RPMI8226 (cell line): ENCODE measurements around the gene NMD3.
"Not testable (repeated sequence)": the region's sequence is repeated elsewhere in the genome, so short reads cannot be mapped to it uniquely, and the experiment has no call there.

Experiments used
- DNase-seq: peaks from one replicate; pipeline ENCODE4 v3.0.0-alpha.2; 2015

NMD3 gene

GRCh38 chr3:161233557-161233956 is 12.4 kb downstream of the NMD3 start:
- no peak for DNase-seq

- no peak for DNase-seq
Observed at GRCh38 chr3:161236240-161236639, 15.1 kb downstream of the NMD3 start.

DNA sequence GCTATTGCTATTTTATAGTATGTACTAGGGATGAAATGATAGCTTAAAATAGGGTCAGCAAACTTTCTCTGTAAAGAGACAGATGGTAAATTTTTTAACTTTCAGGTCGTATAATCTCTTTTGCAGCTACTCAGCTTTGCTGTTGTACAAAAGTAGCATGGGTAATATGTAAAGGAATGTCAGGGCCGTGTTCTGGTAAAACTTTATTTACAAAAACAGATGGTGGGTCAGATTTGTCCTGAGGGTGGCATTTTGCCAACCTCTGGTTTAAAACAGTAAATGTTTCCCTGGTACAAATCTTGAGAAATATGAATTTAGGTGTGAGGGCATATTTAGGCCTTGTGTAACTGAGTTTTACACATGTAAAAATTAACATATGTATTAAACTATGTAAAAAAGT is 18.6 kb downstream of the NMD3 start:
- DNase-seq: no peak

GRCh38 chr3:161244538-161244937 is 23.4 kb downstream of the NMD3 start:
- DNase-seq: no peak

DNA sequence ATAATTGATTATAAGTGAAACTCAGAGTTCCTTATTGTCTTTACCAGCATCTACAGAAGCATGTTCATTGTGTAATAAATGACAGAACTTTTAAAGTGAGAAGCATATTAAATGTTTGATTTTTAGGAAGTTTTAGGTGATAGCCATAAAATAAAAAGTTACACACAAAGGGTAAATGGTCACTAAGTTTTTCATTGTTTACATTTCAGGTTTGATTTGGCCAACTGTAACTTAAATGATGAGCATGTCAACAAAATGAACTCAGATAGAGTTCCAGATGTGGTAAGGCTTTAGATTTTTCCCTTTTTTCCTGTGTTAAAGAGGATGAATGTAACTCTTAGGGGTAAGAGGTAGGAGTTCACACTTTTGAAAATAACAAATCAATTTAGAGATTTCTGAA is 25.9 kb downstream of the NMD3 start:
- no peak for DNase-seq

- DNase-seq: no peak
Observed at GRCh38 chr3:161250116-161250515, 29.0 kb downstream of the NMD3 start.

- DNase-seq: no peak
Observed at GRCh38 chr3:161251716-161252115, 30.6 kb downstream of the NMD3 start.

GRCh38 chr3:161252143-161252542 is 31.0 kb downstream of the NMD3 start:
- DNase-seq: no peak

DNA sequence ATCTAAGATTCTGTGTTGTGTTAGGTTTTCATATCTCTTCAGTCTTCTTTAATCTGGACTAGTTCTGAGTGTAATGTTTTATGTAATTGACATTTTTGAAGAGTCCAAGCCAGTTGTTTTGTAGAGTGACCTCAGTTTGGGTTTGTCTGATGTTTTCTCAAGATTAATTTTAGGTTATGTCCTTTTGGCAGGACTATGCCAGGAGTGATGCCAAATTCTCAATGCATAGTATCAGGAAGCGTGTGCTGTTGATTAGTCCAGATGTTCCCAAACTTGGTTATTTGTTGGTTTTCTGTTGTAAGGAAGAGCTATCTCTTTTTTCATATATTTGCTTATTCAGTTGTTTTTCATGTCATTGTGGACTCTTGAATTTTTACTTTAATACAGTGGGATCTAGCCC is 32.6 kb downstream of the NMD3 start:
- DNase-seq: no peak

GRCh38 chr3:161254861-161255260 is 33.8 kb downstream of the NMD3 start:
- no peak for DNase-seq

GRCh38 chr3:161263057-161263456 is 41.9 kb downstream of the NMD3 start:
- no peak for DNase-seq

GRCh38 chr3:161264852-161265251 is 43.7 kb downstream of the NMD3 start:
- DNase-seq: no peak

DNA sequence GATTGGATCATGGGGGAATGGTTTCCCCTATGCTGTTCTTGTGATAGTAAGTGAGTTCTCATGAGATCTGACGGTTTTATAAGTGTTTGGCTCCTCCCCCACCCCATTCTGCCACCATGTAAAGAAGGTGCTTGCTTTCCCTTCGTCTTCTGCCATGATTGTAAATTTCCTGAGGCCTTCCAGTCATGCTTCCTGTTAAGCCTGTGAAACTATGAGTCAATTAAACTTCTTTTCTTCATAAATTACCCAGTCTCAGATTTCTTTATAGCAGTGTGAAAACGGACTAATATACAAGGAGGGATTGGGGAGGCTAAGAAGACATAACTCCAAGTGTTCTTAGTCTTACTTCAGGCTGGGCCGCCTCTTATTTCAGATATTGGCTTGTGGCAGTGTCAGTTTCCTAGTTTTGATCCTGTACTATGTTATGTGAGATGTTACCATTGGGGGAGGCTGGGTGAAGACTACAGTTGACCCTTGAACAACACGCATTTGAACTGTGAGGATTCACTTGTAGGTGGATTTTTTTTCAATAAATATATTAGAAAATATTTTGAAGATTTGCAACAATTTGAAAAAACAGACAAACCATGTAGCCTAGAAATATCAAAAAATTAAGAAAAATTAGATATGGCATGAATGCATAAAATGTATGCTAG is 44.9 kb downstream of the NMD3 start:
- DNase-seq: no peak

GRCh38 chr3:161266731-161267150 is 45.6 kb downstream of the NMD3 start:
- DNase-seq: no peak

- DNase-seq: no peak
Observed at GRCh38 chr3:161267646-161268045, 46.5 kb downstream of the NMD3 start.

GRCh38 chr3:161268601-161269000 is 47.5 kb downstream of the NMD3 start:
- no peak for DNase-seq

DNA sequence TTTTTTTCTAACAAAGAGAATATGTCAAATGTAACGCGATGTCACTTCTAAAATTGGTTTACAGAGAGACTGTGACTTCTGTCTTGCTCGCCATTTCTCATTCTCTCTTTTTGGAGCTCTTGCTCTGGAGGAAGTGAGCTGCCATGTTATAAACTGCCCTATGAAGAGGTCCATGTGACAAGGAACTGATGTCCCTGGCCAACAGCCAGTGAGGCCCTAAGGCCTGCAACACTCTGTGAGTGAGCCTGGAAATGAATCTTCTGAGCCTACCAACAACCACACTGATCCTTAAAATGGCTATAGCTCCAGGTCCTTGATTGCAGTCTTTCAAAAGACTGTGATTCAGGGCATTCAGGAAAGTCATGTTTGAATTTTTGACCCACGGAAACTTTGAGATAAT is 49.9 kb downstream of the NMD3 start:
- DNase-seq: no peak

DNA sequence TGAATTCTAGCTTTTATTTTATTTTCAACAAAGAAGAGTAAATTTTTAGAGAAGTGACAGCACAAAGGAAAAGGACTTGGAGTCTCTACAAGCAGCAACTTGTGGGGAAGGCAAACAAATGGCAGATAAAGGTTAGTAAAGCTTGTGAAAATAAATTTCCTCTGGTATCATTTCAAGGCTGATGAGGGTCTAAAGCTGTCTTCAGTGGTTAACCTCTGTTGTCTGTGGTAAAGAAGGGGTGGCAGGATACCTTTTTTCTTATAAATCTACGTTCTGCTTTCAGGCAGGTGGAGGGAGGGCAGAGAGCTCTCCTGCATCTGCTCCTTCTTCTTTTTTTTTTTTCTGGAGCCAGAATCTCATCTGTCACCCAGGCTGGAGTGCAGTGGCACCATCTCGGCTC is 50.5 kb downstream of the NMD3 start:
- DNase-seq: no peak

DNA sequence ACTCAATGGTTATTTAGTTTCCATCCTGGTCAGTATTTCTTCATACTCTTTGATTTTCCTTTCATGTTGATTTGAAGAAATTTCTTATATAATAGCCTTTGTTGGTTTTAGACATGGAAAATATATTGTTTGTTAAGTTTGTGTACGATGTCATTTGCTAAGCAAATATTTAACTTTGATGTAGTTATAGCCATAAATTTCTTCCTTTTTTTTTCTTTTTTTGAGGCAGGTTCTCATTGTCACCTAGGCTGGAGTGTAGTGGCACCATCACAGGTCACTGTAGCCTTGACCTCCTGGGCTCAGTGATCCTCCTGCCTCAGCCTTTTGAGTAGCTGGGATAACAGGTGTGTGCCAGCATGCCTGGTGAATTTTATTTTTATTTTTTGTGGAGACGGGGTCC is 51.4 kb downstream of the NMD3 start:
- DNase-seq: no peak

DNA sequence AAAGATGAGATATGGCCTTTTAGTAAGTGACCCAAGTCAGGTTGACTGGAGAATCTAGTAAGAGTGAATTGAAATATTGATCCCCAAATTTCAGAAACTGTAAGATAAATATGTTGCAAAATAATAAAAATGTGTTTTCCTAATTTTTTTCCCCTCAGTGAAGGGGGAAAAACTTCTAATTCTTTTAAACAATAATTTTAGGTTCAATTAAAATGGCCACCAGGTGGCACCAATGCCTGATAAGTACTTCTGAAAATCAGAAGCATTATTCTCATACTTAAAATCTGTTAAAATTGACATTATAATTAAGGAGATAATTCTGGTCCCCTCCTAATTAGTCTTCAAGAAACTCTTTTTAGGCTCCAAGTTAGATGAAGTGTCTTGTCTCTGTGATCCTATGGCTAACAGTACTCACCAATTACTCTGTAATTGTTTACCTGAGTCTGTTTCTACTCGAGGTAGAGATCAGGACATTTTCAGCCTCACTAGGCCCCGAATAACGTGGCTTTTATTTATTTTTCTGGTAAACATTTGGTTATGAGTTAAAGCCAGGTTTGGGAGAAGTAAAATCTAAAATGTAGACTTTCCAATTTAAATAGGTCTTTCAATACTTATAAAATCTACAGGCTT is 52.6 kb downstream of the NMD3 start:
- peak; percentile 70 for DNase-seq

DNA sequence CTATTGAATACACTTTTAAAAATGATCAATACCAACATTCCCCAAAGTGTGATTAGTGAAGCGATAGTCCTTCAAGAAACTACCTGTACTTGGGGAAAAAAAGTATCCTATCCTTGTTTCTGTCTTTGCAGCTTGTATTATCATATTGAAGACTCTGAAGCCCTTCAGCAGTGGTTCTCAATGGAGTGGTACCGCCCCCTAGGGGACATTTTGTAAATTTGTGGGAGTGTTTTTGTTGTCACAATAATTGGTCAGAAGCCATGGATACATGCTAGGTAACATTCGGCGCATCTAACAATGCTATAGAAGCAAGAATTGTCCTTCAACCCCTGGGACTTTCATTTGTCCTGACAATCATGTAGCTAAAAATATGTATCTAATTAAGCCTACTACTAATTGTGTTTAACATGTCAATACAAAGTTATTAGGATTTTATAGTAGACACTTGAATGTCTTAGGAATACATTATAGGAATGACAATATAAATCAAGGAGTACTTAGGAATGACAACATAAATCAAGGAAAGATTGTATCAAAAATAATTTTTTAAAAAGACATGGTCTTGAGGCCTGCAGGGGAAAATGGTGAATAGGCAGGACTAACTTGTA is 53.7 kb downstream of the NMD3 start:
- DNase-seq: peak; percentile 74

GRCh38 chr3:161275919-161276318 is 54.8 kb downstream of the NMD3 start:
- DNase-seq: no peak

- not testable (repeated sequence) for DNase-seq
Observed at GRCh38 chr3:161282387-161282786, 61.3 kb downstream of the NMD3 start.

- no peak for DNase-seq
Observed at GRCh38 chr3:161284989-161285388, 63.9 kb downstream of the NMD3 start.

DNA sequence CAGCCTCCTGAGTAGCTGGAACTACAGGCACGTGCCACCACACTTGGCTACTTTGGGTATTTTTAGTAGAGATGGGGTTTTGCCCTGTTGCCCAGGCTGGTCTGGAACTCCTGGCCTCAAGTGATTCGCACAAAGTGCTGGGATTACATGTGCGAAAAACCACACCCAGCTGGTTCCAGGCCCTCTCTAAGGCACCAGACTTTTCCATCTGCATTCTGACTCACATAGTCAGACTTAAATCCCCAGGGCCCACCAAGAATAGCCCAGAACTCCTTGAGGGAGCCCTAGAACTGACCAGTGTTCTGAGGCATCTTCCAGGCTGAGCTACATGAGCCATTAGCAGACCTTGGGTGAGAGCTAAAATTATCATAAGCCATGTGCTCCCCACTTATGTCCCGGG is 68.1 kb downstream of the NMD3 start:
- DNase-seq: no peak
